Right cardiac atrium (tissue), 5 donors: ENCODE results near the gene LNPK. TPM values are rescaled to one million over a fixed set of nuclear protein-coding genes. Genes with fewer than 3 reads are reported as not detected.
A peak's percentile ranks its signal among the peaks of the same experiment; 100 is the strongest.
"Not testable (repeated sequence)": the region's sequence is repeated elsewhere in the genome, so short reads cannot be mapped to it uniquely, and the experiment has no call there.

Experiments
- ATAC-seq, 2 donors: fragments of 200-7000 bp; cut with Tn5 transposase; one replicate each; pipeline versions ENCODE4 v1.8.0 to v1.9.1; 2020; ENCODE audit warnings: moderate library complexity in 2 of 2, mild to moderate bottlenecking in 1 of 2
- DNase-seq, 3 donors: peaks; one replicate each; pipeline ENCODE4 v3.0.0-alpha.2; 2020
- H3K27ac ChIP-seq: one replicate; pipeline ENCODE4 v1.5.1; 2013; ENCODE audit warnings: mild to moderate bottlenecking, low read length, control low read depth, moderate library complexity
- H3K27me3 ChIP-seq: one replicate; pipeline ENCODE4 v1.6.1; 2013; ENCODE audit not compliant: control insufficient read depth, insufficient read depth
- H3K4me1 ChIP-seq: one replicate; pipeline ENCODE4 v1.6.1; 2013; ENCODE audit warnings: low read length; ENCODE audit not compliant: control insufficient read depth, insufficient read depth
- H3K4me3 ChIP-seq: one replicate; pipeline ENCODE4 v1.5.1; 2013; ENCODE audit warnings: low read length, control low read depth
- H3K9me3 ChIP-seq: one replicate; pipeline ENCODE4 v1.6.1; 2013; ENCODE audit warnings: low read length; ENCODE audit not compliant: control insufficient read depth
- WGBS: extraction: QIAGEN DNeasy Blood & Tissue Kit; methylation state at CpG from one replicate; pipeline ENCODE4 v1.1.7; 2013; 5-methylcytosine and 5-hydroxymethylcytosine counted together
- intact Hi-C, 4 donors: fragments of 100-400 bp; cut with DNase I; formaldehyde crosslinking; loops; one replicate each; pipeline versions ENCODE4 v1.11.0 to v1.14.0; 2022 to 2023
- polyA plus RNA-seq: library from polyadenylated mRNA; stranded (reverse); fragments of 200-250 nt; gene quantifications from one replicate; pipeline ENCODE4 v1.2.3, GENCODE V29; 2013
- total RNA-seq, 4 donors: library from RNA; stranded (reverse); fragmentation: NEBNext Ultra II Directional; extraction: Animal tissue kit (Norgen Biotek cat#: 25700); gene quantifications; one replicate each; pipeline ENCODE4 v1.2.1, GENCODE V29; 2021
- donor health status: healthy with polysubstance abuse.
- donor health status: DM: no; HTN: yes; CAD: no.
- donor health status: DM: no; HTN: no; CAD: no.
- donor health status: DM: no; HTN: yes; CAD: no; lungs with severe emphysema.
- donor health status: DM: yes; HTN: yes; CAD: no.

Gene LNPK
- total and polyA plus RNA-seq, 5 donors = 4.6 to 37.2 (median 23.5) TPM

DNA sequence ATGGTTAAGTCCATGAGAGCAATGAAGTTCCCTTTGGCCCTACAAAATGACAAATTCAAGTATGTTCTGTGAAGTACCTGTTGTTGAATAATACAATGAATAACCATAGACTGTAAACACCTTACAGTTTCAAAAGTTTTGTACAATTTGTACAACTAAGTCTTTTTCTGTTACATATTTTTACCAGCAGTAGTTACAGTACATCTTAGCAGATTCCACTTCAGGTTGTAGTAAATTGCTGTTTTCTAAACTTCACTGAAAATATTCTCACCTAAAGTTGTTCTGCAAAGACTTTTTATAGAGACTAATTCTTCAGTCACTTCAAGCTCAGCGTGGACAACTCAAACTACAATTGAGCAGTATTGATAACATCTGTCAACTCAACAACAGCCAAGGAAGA lies 28.7 kb downstream of the LNPK start:
- ATAC-seq = no peak
- 96% methylated on average over 1 of the region's 1 CpG for WGBS
- intact Hi-C loops = no loop called here
- no peaks in the 10 kb centered on the region for H3K4me1 ChIP-seq
- no peaks in the 10 kb centered on the region for H3K9me3 ChIP-seq
- H3K27me3 ChIP-seq = no peaks in the 10 kb centered on the region
- H3K4me3 ChIP-seq = no peak overlapping the region
- DNase-seq = no peak
- no peak overlapping the region for H3K27ac ChIP-seq

- intact Hi-C loops = no loop called here
- H3K9me3 ChIP-seq = no peaks in the 10 kb centered on the region
- no peak overlapping the region for H3K27ac ChIP-seq
- no peak overlapping the region for H3K4me3 ChIP-seq
- no peaks in the 10 kb centered on the region for H3K27me3 ChIP-seq
- WGBS = 96% methylated on average over 3 of the region's 3 CpGs
- ATAC-seq (no peak), DNase-seq (no peak)
- no peaks in the 10 kb centered on the region for H3K4me1 ChIP-seq
Observed at GRCh38 chr2:175966839-175967238, 35.2 kb downstream of the LNPK start.

DNA sequence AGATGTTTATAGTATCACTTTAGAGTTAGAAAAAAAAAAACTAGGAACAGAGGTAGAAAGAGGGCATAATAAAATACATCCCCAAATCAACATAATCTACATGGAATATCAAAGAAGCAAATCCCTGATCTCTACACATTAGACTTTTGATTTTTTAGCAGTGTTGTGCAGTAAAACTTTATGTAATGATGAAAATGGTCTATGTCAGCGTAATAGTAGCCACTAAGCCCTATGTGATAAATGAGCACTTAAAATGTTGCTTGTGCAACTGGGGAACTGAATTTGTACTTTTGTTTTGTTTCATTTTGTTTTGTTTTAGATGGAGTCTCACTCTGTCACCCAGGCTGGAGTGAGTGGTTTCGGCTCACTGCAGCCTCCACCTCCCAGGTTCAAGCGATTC lies 36.3 kb downstream of the LNPK start:
- ATAC-seq = no peak
- no peak for DNase-seq
- H3K4me3 ChIP-seq = no peak overlapping the region
- WGBS = 98% methylated on average over 3 of the region's 3 CpGs
- H3K4me1 ChIP-seq = no peaks in the 10 kb centered on the region
- H3K27ac ChIP-seq = no peak overlapping the region
- no peaks in the 10 kb centered on the region for H3K9me3 ChIP-seq
- intact Hi-C loops = no loop called here
- no peaks in the 10 kb centered on the region for H3K27me3 ChIP-seq

DNA sequence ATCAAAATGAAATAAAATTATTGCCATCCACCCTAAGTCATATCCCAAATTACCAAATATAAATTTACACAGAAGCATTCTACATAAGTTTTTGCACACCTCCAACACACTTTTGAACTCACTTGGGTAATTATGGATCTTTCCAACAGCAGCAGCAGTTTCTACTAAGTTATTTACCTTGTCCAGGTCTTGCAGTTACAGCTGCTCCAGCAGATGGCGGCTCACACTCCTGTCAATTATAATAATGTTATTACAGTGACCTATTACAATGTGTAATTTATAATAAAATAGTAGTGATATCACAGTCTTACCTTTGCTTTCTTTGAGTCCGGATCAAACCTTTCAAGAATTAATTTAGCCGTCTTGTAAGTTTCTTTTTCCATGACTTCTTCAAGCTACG lies 37.9 kb downstream of the LNPK start:
- intact Hi-C loops = no loop called here
- H3K9me3 ChIP-seq = no peaks in the 10 kb centered on the region
- WGBS = 97% methylated on average over 4 of the region's 4 CpGs
- H3K27me3 ChIP-seq = no peaks in the 10 kb centered on the region
- no peaks in the 10 kb centered on the region for H3K4me1 ChIP-seq
- ATAC-seq = no peak
- no peak overlapping the region for H3K4me3 ChIP-seq
- DNase-seq = no peak
- H3K27ac ChIP-seq = no peak overlapping the region

- DNase-seq, intact Hi-C loops, H3K4me1 ChIP-seq, H3K4me3 ChIP-seq, ATAC-seq, H3K27ac ChIP-seq, H3K9me3 ChIP-seq, H3K27me3 ChIP-seq: not testable (repeated sequence)
- WGBS = 98% methylated on average over 2 of the region's 2 CpGs
Observed at GRCh38 chr2:175963171-175963570, 38.9 kb downstream of the LNPK start.

- Histone ChIP-seq H3K27ac (no peak overlapping the region), H3K27me3 (no peaks in the 10 kb centered on the region), H3K4me3 (no peak overlapping the region), H3K9me3 (no peaks in the 10 kb centered on the region), H3K4me1 (no peaks in the 10 kb centered on the region)
- WGBS = 96% methylated on average over 6 of the region's 6 CpGs
- DNase-seq = peak in 1 of 3 donors; percentile 30
- intact Hi-C loops = no loop called here
- no peak for ATAC-seq
Observed at GRCh38 chr2:175957845-175958244, 44.2 kb downstream of the LNPK start.

DNA sequence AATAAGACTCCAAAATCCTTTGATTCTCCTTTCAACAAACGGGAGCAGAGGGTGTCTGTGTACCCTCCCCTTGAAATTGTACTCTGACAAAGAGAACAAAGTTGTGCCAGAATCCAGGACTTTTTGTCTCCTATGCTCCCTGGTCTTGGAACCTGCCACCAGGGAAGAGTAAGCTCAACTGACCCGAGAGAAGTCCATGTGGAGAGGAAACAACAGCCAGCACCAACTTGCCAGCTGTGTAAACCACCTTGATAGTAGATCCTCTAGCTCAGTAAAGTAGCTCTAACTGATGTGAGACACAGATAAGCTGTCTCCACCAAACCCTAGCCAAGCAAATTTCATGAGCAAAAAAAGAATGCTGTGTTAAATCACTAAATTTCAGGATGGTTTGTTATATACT lies 46.9 kb downstream of the LNPK start:
- ATAC-seq (no peak), DNase-seq (no peak)
- intact Hi-C loops = no loop called here
- no peaks in the 10 kb centered on the region for H3K9me3 ChIP-seq
- 62% methylated on average over 2 of the region's 2 CpGs for WGBS
- no peaks in the 10 kb centered on the region for H3K4me1 ChIP-seq
- H3K27ac ChIP-seq = no peak overlapping the region
- no peak overlapping the region for H3K4me3 ChIP-seq
- H3K27me3 ChIP-seq = no peaks in the 10 kb centered on the region

DNA sequence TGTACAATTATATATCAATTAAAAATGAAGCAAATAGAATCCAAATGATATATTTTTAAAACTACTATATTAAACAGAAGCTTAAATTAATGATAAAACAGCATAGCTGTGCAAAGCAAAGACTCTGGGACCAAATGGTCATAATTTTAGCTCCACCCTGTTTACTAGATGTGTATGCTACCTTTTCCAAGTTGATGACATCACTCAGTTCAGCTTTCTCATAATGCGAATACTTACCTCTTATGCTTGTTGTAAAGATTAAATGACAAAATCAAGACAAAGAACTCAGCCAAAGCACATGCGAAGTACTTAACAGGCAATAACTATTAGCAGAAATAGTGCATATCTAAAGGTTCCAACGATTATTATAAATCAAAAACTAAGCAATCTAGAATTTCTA lies 51.6 kb downstream of the LNPK start:
- WGBS = 97% methylated on average over 3 of the region's 3 CpGs
- ATAC-seq (no peak), DNase-seq (no peak)
- Histone ChIP-seq H3K4me3 (no peak overlapping the region), H3K27ac (no peak overlapping the region), H3K4me1 (no peaks in the 10 kb centered on the region), H3K27me3 (no peaks in the 10 kb centered on the region), H3K9me3 (no peaks in the 10 kb centered on the region)
- intact Hi-C loops = no loop called here

- no peaks in the 10 kb centered on the region for H3K9me3 ChIP-seq
- WGBS = 82% methylated on average over 1 of the region's 1 CpG
- H3K27ac ChIP-seq = no peak overlapping the region
- DNase-seq = no peak
- intact Hi-C loops = no loop called here
- no peak for ATAC-seq
- H3K4me1 ChIP-seq = no peaks in the 10 kb centered on the region
- H3K27me3 ChIP-seq = no peaks in the 10 kb centered on the region
- H3K4me3 ChIP-seq = no peak overlapping the region
Observed at GRCh38 chr2:175948191-175948590, 53.9 kb downstream of the LNPK start.

DNA sequence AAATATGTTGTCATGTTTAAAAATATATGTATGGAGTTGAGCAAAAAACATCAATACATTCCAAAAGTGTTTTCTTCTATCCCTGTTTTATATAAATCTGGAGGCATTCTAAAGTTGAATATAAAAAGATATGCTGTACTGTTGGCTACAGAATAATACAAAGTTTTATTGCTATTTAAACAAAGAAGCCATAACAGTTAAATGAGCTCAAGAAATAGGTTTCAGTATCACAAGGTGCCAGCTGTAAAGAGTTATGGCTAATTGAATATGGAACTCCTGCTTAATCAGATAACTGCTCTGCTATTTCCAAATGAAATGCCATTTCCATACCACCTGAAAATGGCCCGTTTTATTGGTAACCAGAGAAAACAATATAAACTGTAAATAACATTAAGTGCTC lies 55.0 kb downstream of the LNPK start:
- ATAC-seq = no peak
- intact Hi-C loops = no loop called here
- Histone ChIP-seq H3K9me3 (no peaks in the 10 kb centered on the region), H3K4me1 (no peaks in the 10 kb centered on the region), H3K27ac (no peak overlapping the region), H3K4me3 (no peak overlapping the region), H3K27me3 (no peaks in the 10 kb centered on the region)
- 91% methylated on average over 1 of the region's 1 CpG for WGBS
- no peak for DNase-seq

- intact Hi-C loops = no loop called here
- WGBS = 98% methylated on average over 3 of the region's 3 CpGs
- no peak for ATAC-seq
- DNase-seq = no peak
- H3K9me3 ChIP-seq = no peaks in the 10 kb centered on the region
- H3K27ac ChIP-seq = no peak overlapping the region
- no peaks in the 10 kb centered on the region for H3K27me3 ChIP-seq
- no peak overlapping the region for H3K4me3 ChIP-seq
- H3K4me1 ChIP-seq = no peaks in the 10 kb centered on the region
Observed at GRCh38 chr2:175941699-175942098, 60.4 kb downstream of the LNPK start.

GRCh38 chr2:175937216-175937615 lies 64.9 kb downstream of the LNPK start:
- intact Hi-C loops = no loop called here
- no peaks in the 10 kb centered on the region for H3K4me1 ChIP-seq
- WGBS = 81% methylated on average over 2 of the region's 2 CpGs

More at GRCh38 chr2:175937216-175937615, 64.9 kb downstream of the LNPK start:
- H3K27ac ChIP-seq = no peak overlapping the region
- H3K4me3 ChIP-seq = no peak overlapping the region
- no peaks in the 10 kb centered on the region for H3K9me3 ChIP-seq
- ATAC-seq (no peak), DNase-seq (no peak)
- no peaks in the 10 kb centered on the region for H3K27me3 ChIP-seq
